Measurements from ENCODE around the gene CD2.

The CD2 gene

DNA sequence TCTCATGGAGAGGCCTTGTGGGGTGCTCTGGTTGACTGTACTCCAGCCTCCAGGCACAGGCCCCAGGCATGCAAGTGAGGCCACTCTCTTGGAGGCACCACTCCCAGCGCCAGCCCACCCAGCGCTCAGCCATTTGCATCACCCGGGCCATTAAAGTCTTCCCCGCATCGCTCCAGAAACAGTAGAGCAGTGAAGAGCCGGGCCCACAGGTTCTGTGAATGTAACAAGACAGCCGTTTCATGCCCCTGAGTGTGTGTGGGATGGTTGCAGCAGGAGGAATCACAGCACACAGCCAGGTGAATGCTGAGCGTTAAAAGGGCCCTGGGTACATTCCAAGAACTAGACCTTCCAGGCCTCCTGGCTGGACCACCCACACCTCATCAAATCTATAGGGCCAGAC is 19.0 kb upstream of the CD2 start:
- Histone ChIP-seq H3F3A (ENCODE audit: insufficient read depth, low read length) (peaks cover 17% of the 10 kb centered on the region), H3K27me3 (replicated peaks; ENCODE audit: insufficient read depth, low read length) (no peaks in the 10 kb centered on the region), H4K20me1 (ENCODE audit: insufficient read depth, low read length) (no peaks in the 10 kb centered on the region), H3K4me3 (ENCODE audit: low read length) (no peak overlapping the region), H3K9me2 (replicated peaks; ENCODE audit: insufficient read depth, low read length) (no peaks in the 10 kb centered on the region), H2AFZ (ENCODE audit: low read length) (no peak overlapping the region), H3K27ac (ENCODE audit: low read length) (no peak overlapping the region), H3K36me3 (replicated peaks; ENCODE audit: insufficient read depth, low read length) (no peaks in the 10 kb centered on the region), H3K79me2 (ENCODE audit: low read length) (no peaks in the 10 kb centered on the region), H3K9ac (ENCODE audit: low read length) (no peak overlapping the region), H3K4me1 (ENCODE audit: low read length) (peaks cover 26% of the 10 kb centered on the region), H3K4me2 (ENCODE audit: low read depth, low read length) (no peak overlapping the region), H3K9me3 (replicated peaks; ENCODE audit: insufficient read depth, low read length) (no peaks in the 10 kb centered on the region)
- no peak for DNase-seq
- TF ChIP-seq EZH2 (optimal IDR thresholded peaks at IDR 0.05; ENCODE audit: low read depth, low read length) = no peak
- no peak for TF ChIP-seq CTCF (IDR thresholded peaks at IDR 0.05; ENCODE audit: low read length)
- TF ChIP-seq EZH2phosphoT487 (IDR thresholded peaks at IDR 0.05; ENCODE audit: low read length) = no peak

GRCh38 chr1:116737020-116737854 is 17.0 kb upstream of the CD2 start:
- Histone ChIP-seq H4K20me1 (ENCODE audit: insufficient read depth, low read length) (no peaks in the 10 kb centered on the region), H3K36me3 (replicated peaks; ENCODE audit: insufficient read depth, low read length) (no peaks in the 10 kb centered on the region), H3K9ac (ENCODE audit: low read length) (no peak overlapping the region), H3F3A (ENCODE audit: insufficient read depth, low read length) (peaks cover 17% of the 10 kb centered on the region), H3K27me3 (replicated peaks; ENCODE audit: insufficient read depth, low read length) (no peaks in the 10 kb centered on the region), H2AFZ (ENCODE audit: low read length) (no peak overlapping the region), H3K27ac (ENCODE audit: low read length) (peak overlapping the region; percentile 84; the same call in 1 of the 2 replicates), H3K9me3 (replicated peaks; ENCODE audit: insufficient read depth, low read length) (no peaks in the 10 kb centered on the region), H3K4me3 (ENCODE audit: low read length) (no peak overlapping the region), H3K79me2 (ENCODE audit: low read length) (no peaks in the 10 kb centered on the region), H3K4me1 (ENCODE audit: low read length) (peaks cover 26% of the 10 kb centered on the region), H3K9me2 (replicated peaks; ENCODE audit: insufficient read depth, low read length) (no peaks in the 10 kb centered on the region), H3K4me2 (ENCODE audit: low read depth, low read length) (no peak overlapping the region)
- DNase-seq = peak; percentile 64
- TF ChIP-seq EZH2 (optimal IDR thresholded peaks at IDR 0.05; ENCODE audit: low read depth, low read length) (no peak), CTCF (IDR thresholded peaks at IDR 0.05; ENCODE audit: low read length) (peak; percentile 69)

GRCh38 chr1:116737855-116738321 is 16.3 kb upstream of the CD2 start:
- Histone ChIP-seq H3K9ac (ENCODE audit: low read length) (no peak overlapping the region), H3K27ac (ENCODE audit: low read length) (peak overlapping the region; percentile 84), H3K4me3 (ENCODE audit: low read length) (no peak overlapping the region), H3K4me1 (ENCODE audit: low read length) (peaks cover 26% of the 10 kb centered on the region), H3K36me3 (replicated peaks; ENCODE audit: insufficient read depth, low read length) (no peaks in the 10 kb centered on the region), H3K4me2 (ENCODE audit: low read depth, low read length) (peak overlapping the region; percentile 45; the same call in 1 of the 2 replicates), H3K79me2 (ENCODE audit: low read length) (no peaks in the 10 kb centered on the region), H3F3A (ENCODE audit: insufficient read depth, low read length) (peaks cover 17% of the 10 kb centered on the region), H3K9me3 (replicated peaks; ENCODE audit: insufficient read depth, low read length) (no peaks in the 10 kb centered on the region), H3K27me3 (replicated peaks; ENCODE audit: insufficient read depth, low read length) (no peaks in the 10 kb centered on the region), H3K9me2 (replicated peaks; ENCODE audit: insufficient read depth, low read length) (no peaks in the 10 kb centered on the region), H4K20me1 (ENCODE audit: insufficient read depth, low read length) (no peaks in the 10 kb centered on the region), H2AFZ (ENCODE audit: low read length) (no peak overlapping the region)
- DNase-seq = peak; percentile 37
- no peak for TF ChIP-seq EZH2 (optimal IDR thresholded peaks at IDR 0.05; ENCODE audit: low read depth, low read length)
- TF ChIP-seq EZH2phosphoT487 (IDR thresholded peaks at IDR 0.05; ENCODE audit: low read length) = no peak
- TF ChIP-seq CTCF (IDR thresholded peaks at IDR 0.05; ENCODE audit: low read length) = no peak
